CD4-positive, alpha-beta T cell (primary cell): Measurements from ENCODE around the gene EHF. TPM values are rescaled to one million over a fixed set of nuclear protein-coding genes. Genes with fewer than 3 reads are reported as not detected.

Source experiments
- ATAC-seq: fragments of 200-7000 bp; cut with Tn5 transposase; one replicate; pipeline ENCODE4 v1.10.0; 2022; ENCODE audit warnings: mild to moderate bottlenecking; ENCODE audit not compliant: poor library complexity
- CTCF ChIA-PET: fragments of 350-600 bp; sonication (Branson Sonifier 250); formaldehyde crosslinking; loops from one replicate; lab custom pipeline; 2021; ENCODE audit warnings: antibody characterized with exemption, inconsistent platforms; lab: Charles Lee
- POLR2A ChIA-PET: fragments of 350-600 bp; sonication (Branson Sonifier 250); formaldehyde crosslinking; loops from one replicate; lab custom pipeline; 2021; ENCODE audit warnings: antibody characterized with exemption, inconsistent platforms; lab: Charles Lee
- DNase-seq, 14 experiments: peaks; one replicate each; pipeline ENCODE4 v3.0.0-alpha.2; 2013 to 2020; ENCODE audit warnings: mixed read lengths in 2 of 14
- H3K27ac ChIP-seq, 2 donors: one replicate each; pipeline versions ENCODE4 v1.5.1 to v1.7.0; 2013; ENCODE audit warnings: low read length in 2 of 2, low read depth in 1 of 2, mild to moderate bottlenecking in 1 of 2
- H3K27me3 ChIP-seq, 2 experiments: 1 replicate in 1 of 2; 2 replicates in 1 of 2; pipeline versions ENCODE4 v1.6.1 to v1.7.0; 2013; ENCODE audit warnings: low read length in 2 of 2, control low read depth in 1 of 2, mild to moderate bottlenecking in 1 of 2, moderate library complexity in 1 of 2; ENCODE audit not compliant: insufficient read depth in 2 of 2, control insufficient read depth in 1 of 2
- H3K36me3 ChIP-seq: one replicate; pipeline ENCODE4 v1.6.1; 2013; ENCODE audit warnings: low read length, control low read depth; ENCODE audit not compliant: insufficient read depth
- H3K4me1 ChIP-seq: one replicate; pipeline ENCODE4 v1.6.1; 2013; ENCODE audit warnings: low read length, control low read depth; ENCODE audit not compliant: insufficient read depth
- H3K4me3 ChIP-seq: one replicate; pipeline ENCODE4 v1.5.1; 2013; ENCODE audit warnings: mild to moderate bottlenecking, low read length, moderate library complexity
- H3K9me3 ChIP-seq, 2 experiments: 1 replicate in 1 of 2; 2 replicates in 1 of 2; pipeline versions ENCODE4 v1.6.1 to v1.7.0; 2013; ENCODE audit warnings: low read length in 2 of 2, mild to moderate bottlenecking in 2 of 2, control low read depth in 1 of 2, moderate library complexity in 1 of 2; ENCODE audit not compliant: control insufficient read depth in 1 of 2, insufficient read depth in 1 of 2
- H3K27ac Mint-ChIP-seq: one replicate; pipeline ENCODE4 v1.8.0; 2020; ENCODE audit warnings: mixed read lengths
- H3K27me3 Mint-ChIP-seq: one replicate; pipeline ENCODE4 v1.8.0; 2021; ENCODE audit warnings: mixed read lengths
- H3K36me3 Mint-ChIP-seq: one replicate; pipeline ENCODE4 v1.8.0; 2021; ENCODE audit warnings: low read depth, mixed read lengths
- H3K4me1 Mint-ChIP-seq: one replicate; pipeline ENCODE4 v1.8.0; 2021; ENCODE audit warnings: low read depth, mixed read lengths
- H3K4me3 Mint-ChIP-seq: one replicate; pipeline ENCODE4 v1.8.0; 2020; ENCODE audit warnings: mild to moderate bottlenecking, mixed read lengths
- H3K9me3 Mint-ChIP-seq: one replicate; pipeline ENCODE4 v1.8.0; 2020; ENCODE audit warnings: mixed read lengths
- intact Hi-C, 2 experiments: fragments of 100-400 bp; cut with DNase I in 1 of 2; cut with micrococcal nuclease in 1 of 2; formaldehyde crosslinking; loops; one replicate each; pipeline versions ENCODE4 v1.15.1 to v1.9.0; 2023 to 2025; cut with DNase I, micrococcal nuclease
- total RNA-seq, 174 experiments: library from RNA in 2 of 174; stranded (reverse) in 2 of 174; gene quantifications; one replicate each; pipeline ENCODE4 v1.2.3 and lab custom pipeline; 2021 to 2026
- TF ChIP-seq, protein P1 (sequence below): fragments of 200-600 bp; IDR thresholded peaks from one replicate; pipeline ENCODE4 v1.8.0; 2022; ENCODE audit warnings: antibody characterized with exemption, mild to moderate bottlenecking

Gene EHF
- total RNA-seq, 2 experiments from 2014 or later, result not detected

DNA sequence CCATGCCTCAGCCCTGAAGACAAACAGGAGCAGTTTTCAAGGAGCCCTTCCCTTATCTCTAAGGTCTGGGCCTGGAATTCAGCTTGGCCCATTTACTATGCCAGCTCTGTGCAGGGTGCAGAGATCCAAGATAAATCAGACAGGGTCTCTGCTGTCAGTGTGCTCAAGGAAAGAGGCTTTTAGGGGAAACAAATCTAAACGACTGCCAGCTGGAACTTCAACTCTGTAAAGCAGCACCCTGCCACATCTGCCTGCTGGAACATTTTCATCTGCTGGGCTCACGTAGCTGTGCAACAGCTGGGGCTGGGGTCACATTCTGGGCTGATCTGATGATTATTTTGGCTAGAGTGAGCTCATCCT, 19.8 kb upstream of the EHF start:
- CTCF ChIA-PET, result no interaction called here
- POLR2A ChIA-PET, result no interaction called here
- Histone ChIP-seq H3K27ac (no peak overlapping the region), H3K27me3 (no peaks in the 10 kb centered on the region), H3K36me3 (no peaks in the 10 kb centered on the region), H3K9me3 (no peaks in the 10 kb centered on the region), H3K4me3 (no peak overlapping the region), H3K4me1 (no peaks in the 10 kb centered on the region)
- H3K4me3 Mint-ChIP-seq, result no peak overlapping the region
- no peaks in the 10 kb centered on the region for H3K27me3 Mint-ChIP-seq
- TF ChIP-seq, protein P1, sequence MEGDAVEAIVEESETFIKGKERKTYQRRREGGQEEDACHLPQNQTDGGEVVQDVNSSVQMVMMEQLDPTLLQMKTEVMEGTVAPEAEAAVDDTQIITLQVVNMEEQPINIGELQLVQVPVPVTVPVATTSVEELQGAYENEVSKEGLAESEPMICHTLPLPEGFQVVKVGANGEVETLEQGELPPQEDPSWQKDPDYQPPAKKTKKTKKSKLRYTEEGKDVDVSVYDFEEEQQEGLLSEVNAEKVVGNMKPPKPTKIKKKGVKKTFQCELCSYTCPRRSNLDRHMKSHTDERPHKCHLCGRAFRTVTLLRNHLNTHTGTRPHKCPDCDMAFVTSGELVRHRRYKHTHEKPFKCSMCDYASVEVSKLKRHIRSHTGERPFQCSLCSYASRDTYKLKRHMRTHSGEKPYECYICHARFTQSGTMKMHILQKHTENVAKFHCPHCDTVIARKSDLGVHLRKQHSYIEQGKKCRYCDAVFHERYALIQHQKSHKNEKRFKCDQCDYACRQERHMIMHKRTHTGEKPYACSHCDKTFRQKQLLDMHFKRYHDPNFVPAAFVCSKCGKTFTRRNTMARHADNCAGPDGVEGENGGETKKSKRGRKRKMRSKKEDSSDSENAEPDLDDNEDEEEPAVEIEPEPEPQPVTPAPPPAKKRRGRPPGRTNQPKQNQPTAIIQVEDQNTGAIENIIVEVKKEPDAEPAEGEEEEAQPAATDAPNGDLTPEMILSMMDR, result no peak
- DNase-seq (no peak), ATAC-seq (no peak)
- intact Hi-C loops, result no loop called here
- no peaks in the 10 kb centered on the region for H3K9me3 Mint-ChIP-seq
- peaks cover 8% of the 10 kb centered on the region for H3K4me1 Mint-ChIP-seq
- no peaks in the 10 kb centered on the region for H3K36me3 Mint-ChIP-seq
- no peak overlapping the region for H3K27ac Mint-ChIP-seq

DNA sequence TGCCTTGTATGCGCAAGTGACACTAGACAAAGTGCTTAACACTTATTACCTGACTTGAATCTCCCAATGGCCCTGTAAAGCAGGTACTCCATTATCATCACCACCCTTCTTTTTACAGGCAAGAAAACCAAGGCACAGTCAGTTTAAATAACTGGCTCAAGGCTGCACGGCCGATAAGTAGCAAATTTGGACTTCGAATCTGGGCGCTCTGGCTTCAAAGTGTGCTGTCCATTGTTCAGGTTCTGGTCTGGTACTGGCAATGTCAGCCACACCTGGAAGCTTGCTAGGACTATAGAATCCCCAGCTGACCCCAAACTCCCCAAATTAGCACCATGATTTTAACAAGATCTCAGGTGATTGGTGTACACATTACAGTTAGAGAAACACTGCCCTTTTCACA, 19.3 kb upstream of the EHF start:
- POLR2A ChIA-PET, result no interaction called here

DNA sequence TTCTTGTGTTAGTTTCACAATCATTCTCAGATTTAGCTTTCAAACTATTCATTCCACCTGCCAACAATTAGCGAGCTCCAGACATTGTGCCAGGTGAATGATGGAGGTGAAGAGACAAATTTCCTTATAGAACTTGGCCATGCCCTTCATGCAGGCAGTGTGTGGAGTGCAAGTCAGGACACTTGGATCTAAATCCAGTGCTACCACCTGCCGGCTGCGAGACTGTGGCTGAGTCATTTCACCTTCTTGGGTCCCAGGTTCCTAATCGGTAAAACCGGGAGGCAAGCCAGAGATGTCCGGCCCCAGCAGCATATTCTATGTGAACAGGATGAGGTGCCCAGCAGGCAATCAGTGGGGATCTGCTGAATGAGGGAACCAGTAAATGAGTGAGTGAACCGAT, 18.6 kb upstream of the EHF start:
- Histone ChIP-seq H3K36me3 (no peaks in the 10 kb centered on the region), H3K4me1 (no peaks in the 10 kb centered on the region), H3K27ac (no peak overlapping the region), H3K27me3 (no peaks in the 10 kb centered on the region), H3K9me3 (no peaks in the 10 kb centered on the region), H3K4me3 (no peak overlapping the region)
- Mint-ChIP-seq H3K4me3 (no peak overlapping the region), H3K27me3 (no peaks in the 10 kb centered on the region), H3K4me1 (peaks cover 8% of the 10 kb centered on the region), H3K9me3 (no peaks in the 10 kb centered on the region), H3K27ac (no peak overlapping the region), H3K36me3 (no peaks in the 10 kb centered on the region)
- CTCF ChIA-PET, result no interaction called here
- intact Hi-C loops, result no loop called here
- TF ChIP-seq, protein P1, result no peak
- POLR2A ChIA-PET, result no interaction called here
- ATAC-seq (no peak), DNase-seq (no peak)

More for the DNA sequence above, 19.3 kb upstream of the EHF start:
- H3K4me3 Mint-ChIP-seq, result no peak overlapping the region
- H3K27me3 Mint-ChIP-seq, result no peaks in the 10 kb centered on the region
- Histone ChIP-seq H3K27ac (no peak overlapping the region), H3K9me3 (no peaks in the 10 kb centered on the region), H3K27me3 (no peaks in the 10 kb centered on the region), H3K4me3 (no peak overlapping the region), H3K36me3 (no peaks in the 10 kb centered on the region), H3K4me1 (no peaks in the 10 kb centered on the region)
- no peaks in the 10 kb centered on the region for H3K36me3 Mint-ChIP-seq
- peaks cover 8% of the 10 kb centered on the region for H3K4me1 Mint-ChIP-seq
- DNase-seq, result no peak
- H3K27ac Mint-ChIP-seq, result no peak overlapping the region
- CTCF ChIA-PET, result no interaction called here
- no peak for ATAC-seq
- intact Hi-C loops, result no loop called here
- no peaks in the 10 kb centered on the region for H3K9me3 Mint-ChIP-seq
- TF ChIP-seq, protein P1, result no peak
